COLO668 (cell line): Measurements from ENCODE around the gene CALCOCO1.

Source experiments
- DNase-seq: peaks from one replicate; lab custom pipeline; 2025; ENCODE audit not compliant: unreplicated experiment; lab: John Stamatoyannopoulos, UW

Gene CALCOCO1

GRCh38 chr12:53752192-53752601 lies 24.9 kb upstream of the CALCOCO1 start:
- DNase-seq, result no peak

GRCh38 chr12:53751336-53752191 lies 24.3 kb upstream of the CALCOCO1 start, which contains the start of gene CISTR:
Gene CISTR, minus strand, starts transcription at chr12:53751979.
- peak; percentile 8 for DNase-seq

GRCh38 chr12:53750812-53751335 lies 23.6 kb upstream of the CALCOCO1 start:
- peak; percentile 26 for DNase-seq

GRCh38 chr12:53749986-53750811 lies 22.9 kb upstream of the CALCOCO1 start:
- peak; percentile 5 for DNase-seq

- no peak for DNase-seq
Observed at GRCh38 chr12:53748072-53748840, 21.0 kb upstream of the CALCOCO1 start.

GRCh38 chr12:53747095-53747494 lies 19.8 kb upstream of the CALCOCO1 start:
- DNase-seq, result no peak

- DNase-seq, result peak; percentile 78
Observed at GRCh38 chr12:53746592-53747092, 19.4 kb upstream of the CALCOCO1 start.

- no peak for DNase-seq
Observed at GRCh38 chr12:53744751-53745150, 17.5 kb upstream of the CALCOCO1 start.

GRCh38 chr12:53744130-53744441 lies 16.8 kb upstream of the CALCOCO1 start:
- no peak for DNase-seq

- DNase-seq, result peak; percentile 24
Observed at GRCh38 chr12:53743266-53744129, 16.2 kb upstream of the CALCOCO1 start.

- no peak for DNase-seq
Observed at GRCh38 chr12:53740130-53740491, 12.9 kb upstream of the CALCOCO1 start.

- no peak for DNase-seq
Observed at GRCh38 chr12:53739214-53740129, 12.2 kb upstream of the CALCOCO1 start.

- DNase-seq, result no peak
Observed at GRCh38 chr12:53738406-53739213, 11.4 kb upstream of the CALCOCO1 start.

GRCh38 chr12:53737951-53738405 lies 10.7 kb upstream of the CALCOCO1 start:
- DNase-seq, result no peak

- DNase-seq, result no peak
Observed at GRCh38 chr12:53737093-53737808, 10.0 kb upstream of the CALCOCO1 start.

- no peak for DNase-seq
Observed at GRCh38 chr12:53736592-53736991, 9.3 kb upstream of the CALCOCO1 start.

GRCh38 chr12:53735556-53735955 lies 8.3 kb upstream of the CALCOCO1 start:
- DNase-seq, result no peak
